Testis (tissue), 2 donors: ENCODE measurements around the gene BRPF1.

Experiments
- POLR2A ChIP-seq: fragments of 450-650 bp; IDR thresholded peaks from one replicate; pipeline ENCODE4 v1.6.1; 2017; ENCODE audit warnings: antibody characterized with exemption, mild to moderate bottlenecking, moderate library complexity
- TF ChIP-seq, protein P1 (sequence below), 3 experiments: fragments of 450-650 bp in 2 of 3; fragments of 200-600 bp in 1 of 3; sonication (generic) in 1 of 3; IDR thresholded peaks; one replicate each; pipeline ENCODE4 v1.5.1; 2016 to 2019; ENCODE audit warnings: antibody characterized with exemption in 3 of 3, mild to moderate bottlenecking in 2 of 3, moderate library complexity in 1 of 3

DNA sequence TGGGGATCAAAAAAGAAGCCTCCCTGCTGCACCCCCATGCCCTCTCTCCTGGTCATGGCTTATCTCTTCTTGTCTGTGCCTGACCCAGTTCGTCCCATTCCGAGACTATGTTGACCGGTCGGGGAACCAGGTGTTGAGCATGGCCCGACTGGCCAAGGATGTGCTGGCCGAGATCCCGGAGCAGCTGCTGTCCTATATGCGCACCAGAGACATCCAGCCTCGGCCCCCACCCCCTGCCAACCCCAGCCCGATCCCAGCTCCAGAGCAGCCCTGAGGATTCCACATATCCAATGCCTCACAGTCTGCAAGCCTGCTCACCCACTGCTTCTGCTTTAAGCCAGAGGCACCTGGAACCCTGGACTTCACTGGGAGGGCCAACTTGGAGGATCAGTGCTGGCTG, 2.1 kb upstream of the BRPF1 start:
- TF ChIP-seq, protein P1, sequence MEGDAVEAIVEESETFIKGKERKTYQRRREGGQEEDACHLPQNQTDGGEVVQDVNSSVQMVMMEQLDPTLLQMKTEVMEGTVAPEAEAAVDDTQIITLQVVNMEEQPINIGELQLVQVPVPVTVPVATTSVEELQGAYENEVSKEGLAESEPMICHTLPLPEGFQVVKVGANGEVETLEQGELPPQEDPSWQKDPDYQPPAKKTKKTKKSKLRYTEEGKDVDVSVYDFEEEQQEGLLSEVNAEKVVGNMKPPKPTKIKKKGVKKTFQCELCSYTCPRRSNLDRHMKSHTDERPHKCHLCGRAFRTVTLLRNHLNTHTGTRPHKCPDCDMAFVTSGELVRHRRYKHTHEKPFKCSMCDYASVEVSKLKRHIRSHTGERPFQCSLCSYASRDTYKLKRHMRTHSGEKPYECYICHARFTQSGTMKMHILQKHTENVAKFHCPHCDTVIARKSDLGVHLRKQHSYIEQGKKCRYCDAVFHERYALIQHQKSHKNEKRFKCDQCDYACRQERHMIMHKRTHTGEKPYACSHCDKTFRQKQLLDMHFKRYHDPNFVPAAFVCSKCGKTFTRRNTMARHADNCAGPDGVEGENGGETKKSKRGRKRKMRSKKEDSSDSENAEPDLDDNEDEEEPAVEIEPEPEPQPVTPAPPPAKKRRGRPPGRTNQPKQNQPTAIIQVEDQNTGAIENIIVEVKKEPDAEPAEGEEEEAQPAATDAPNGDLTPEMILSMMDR (IDR thresholded peaks at IDR 0.05): no peak
- TF ChIP-seq POLR2A: no peak
